Gastroesophageal sphincter (tissue), 4 donors: Measurements from ENCODE around the gene B9D2. TPM values are rescaled to one million over a fixed set of nuclear protein-coding genes. Genes with fewer than 3 reads are reported as not detected.
A peak's percentile ranks its signal among the peaks of the same experiment; 100 is the strongest.

ENCODE experiments used
- ATAC-seq: fragments of 150-250 bp; one replicate; pipeline ENCODE4 v1.9.1; 2016; ENCODE audit warnings: mild to moderate bottlenecking, moderate library complexity
- H3K27ac ChIP-seq, 4 donors: fragments of 200-600 bp; sonication (generic) in 3 of 4; 1 replicate in 3 of 4; 2 replicates in 1 of 4; pipeline ENCODE4 v1.5.1; 2016 to 2019
- H3K27me3 ChIP-seq: fragments of 200-600 bp; sonication (generic); one replicate; pipeline ENCODE4 v1.5.1; 2019
- H3K36me3 ChIP-seq, 2 donors: fragments of 200-600 bp; sonication (generic); one replicate each; pipeline ENCODE4 v1.5.1; 2019; ENCODE audit warnings: control low read depth in 1 of 2
- H3K4me1 ChIP-seq, 3 donors: fragments of 200-600 bp; sonication (generic); 1 replicate in 2 of 3; 2 replicates in 1 of 3; pipeline ENCODE4 v1.5.1; 2016 to 2019; ENCODE audit warnings: control low read depth in 2 of 3
- H3K4me3 ChIP-seq, 2 donors: fragments of 200-600 bp; sonication (generic); one replicate each; pipeline ENCODE4 v1.5.1; 2019; ENCODE audit warnings: mild to moderate bottlenecking in 1 of 2, moderate library complexity in 1 of 2
- H3K9me3 ChIP-seq, 3 donors: fragments of 200-600 bp; sonication (generic); one replicate each; pipeline ENCODE4 v1.5.1; 2017 to 2019; ENCODE audit warnings: control low read depth in 2 of 3
- EP300 ChIP-seq: sonication (generic); formaldehyde crosslinking; IDR thresholded peaks from one replicate; pipeline ENCODE4 v1.6.1; 2017; ENCODE audit warnings: antibody characterized with exemption, mild to moderate bottlenecking
- POLR2A ChIP-seq, 2 donors: fragments of 450-650 bp; IDR thresholded peaks; one replicate each; pipeline ENCODE4 v1.6.1; 2017; ENCODE audit warnings: antibody characterized with exemption in 2 of 2, mild to moderate bottlenecking in 2 of 2, moderate library complexity in 1 of 2
- POLR2AphosphoS5 ChIP-seq: sonication (generic); formaldehyde crosslinking; IDR thresholded peaks from one replicate; pipeline ENCODE4 v1.6.1; 2017; ENCODE audit warnings: antibody characterized with exemption
- WGBS, 2 donors: methylation state at CpG; one replicate each; pipeline ENCODE4 v1.1.5; 2018; ENCODE audit warnings: low coverage in 1 of 2; 5-methylcytosine and 5-hydroxymethylcytosine counted together
- total RNA-seq, 4 donors: library from RNA; depleted of rRNA; stranded (reverse); fragments of >200 nt; gene quantifications; one replicate each; pipeline ENCODE4 v1.1.0, GENCODE V29; 2016
- TF ChIP-seq, protein P1 (sequence below), 4 experiments: fragments of 200-600 bp in 2 of 4; fragments of 450-650 bp in 2 of 4; sonication (generic) in 1 of 4; IDR thresholded peaks; one replicate each; pipeline ENCODE4 v1.5.1; 2017 to 2019; ENCODE audit warnings: antibody characterized with exemption in 4 of 4, mild to moderate bottlenecking in 2 of 4, moderate library complexity in 2 of 4

Gene B9D2
- total RNA-seq, 4 donors from 2014 or later = 5.2 to 10.1 (median 6.7) TPM

DNA sequence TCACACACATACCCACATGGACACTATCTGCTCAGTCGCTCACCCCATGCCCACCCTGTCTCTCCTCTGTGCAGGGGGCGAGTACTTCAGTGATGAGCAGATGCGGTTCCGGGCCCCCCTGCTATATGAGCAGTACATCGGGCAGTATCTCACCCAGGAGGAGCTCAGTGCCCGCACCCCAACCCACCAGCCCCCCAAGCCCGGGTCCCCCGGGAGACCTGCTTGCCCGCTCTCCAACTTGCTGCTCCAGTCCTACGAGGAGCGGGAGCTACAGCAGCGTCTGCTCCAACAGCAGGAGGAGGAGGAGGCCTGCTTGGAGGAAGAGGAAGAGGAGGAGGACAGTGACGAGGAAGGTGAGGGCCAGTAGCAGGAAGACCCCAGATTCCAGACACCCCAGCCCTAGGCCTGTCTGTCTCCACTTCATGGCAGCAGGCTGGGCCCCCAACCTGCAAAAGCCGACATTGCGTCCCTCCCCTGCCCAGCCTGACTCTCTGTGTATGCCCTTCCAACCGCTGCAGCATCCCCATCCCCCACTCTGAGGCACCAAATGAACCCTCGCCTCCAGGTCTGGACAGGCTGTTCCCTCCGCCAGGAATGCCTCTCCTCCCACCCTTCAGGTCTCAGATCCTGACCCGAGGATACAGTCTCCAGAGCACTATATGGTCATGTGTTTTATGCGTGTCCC lies 44.3 kb downstream of the B9D2 start:
- no peak for ATAC-seq
- Histone ChIP-seq H3K4me3 (no peak overlapping the region), H3K36me3 (peaks cover 0 to 77% of the 10 kb centered on the region in 2 donors), H3K4me1 (peaks cover 0 to 36% (median 29%) of the 10 kb centered on the region in 3 donors), H3K9me3 (no peaks in the 10 kb centered on the region), H3K27me3 (no peaks in the 10 kb centered on the region), H3K27ac (no peak overlapping the region)
- 76 to 82% methylated on average over 2 to 5 of the region's 20 CpGs for WGBS, 2 donors
- TF ChIP-seq POLR2AphosphoS5 (no peak), POLR2A (IDR thresholded peaks at IDR 0.05) (no peak), EP300 (no peak)
- TF ChIP-seq, protein P1, sequence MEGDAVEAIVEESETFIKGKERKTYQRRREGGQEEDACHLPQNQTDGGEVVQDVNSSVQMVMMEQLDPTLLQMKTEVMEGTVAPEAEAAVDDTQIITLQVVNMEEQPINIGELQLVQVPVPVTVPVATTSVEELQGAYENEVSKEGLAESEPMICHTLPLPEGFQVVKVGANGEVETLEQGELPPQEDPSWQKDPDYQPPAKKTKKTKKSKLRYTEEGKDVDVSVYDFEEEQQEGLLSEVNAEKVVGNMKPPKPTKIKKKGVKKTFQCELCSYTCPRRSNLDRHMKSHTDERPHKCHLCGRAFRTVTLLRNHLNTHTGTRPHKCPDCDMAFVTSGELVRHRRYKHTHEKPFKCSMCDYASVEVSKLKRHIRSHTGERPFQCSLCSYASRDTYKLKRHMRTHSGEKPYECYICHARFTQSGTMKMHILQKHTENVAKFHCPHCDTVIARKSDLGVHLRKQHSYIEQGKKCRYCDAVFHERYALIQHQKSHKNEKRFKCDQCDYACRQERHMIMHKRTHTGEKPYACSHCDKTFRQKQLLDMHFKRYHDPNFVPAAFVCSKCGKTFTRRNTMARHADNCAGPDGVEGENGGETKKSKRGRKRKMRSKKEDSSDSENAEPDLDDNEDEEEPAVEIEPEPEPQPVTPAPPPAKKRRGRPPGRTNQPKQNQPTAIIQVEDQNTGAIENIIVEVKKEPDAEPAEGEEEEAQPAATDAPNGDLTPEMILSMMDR (IDR thresholded peaks at IDR 0.05) = no peak

DNA sequence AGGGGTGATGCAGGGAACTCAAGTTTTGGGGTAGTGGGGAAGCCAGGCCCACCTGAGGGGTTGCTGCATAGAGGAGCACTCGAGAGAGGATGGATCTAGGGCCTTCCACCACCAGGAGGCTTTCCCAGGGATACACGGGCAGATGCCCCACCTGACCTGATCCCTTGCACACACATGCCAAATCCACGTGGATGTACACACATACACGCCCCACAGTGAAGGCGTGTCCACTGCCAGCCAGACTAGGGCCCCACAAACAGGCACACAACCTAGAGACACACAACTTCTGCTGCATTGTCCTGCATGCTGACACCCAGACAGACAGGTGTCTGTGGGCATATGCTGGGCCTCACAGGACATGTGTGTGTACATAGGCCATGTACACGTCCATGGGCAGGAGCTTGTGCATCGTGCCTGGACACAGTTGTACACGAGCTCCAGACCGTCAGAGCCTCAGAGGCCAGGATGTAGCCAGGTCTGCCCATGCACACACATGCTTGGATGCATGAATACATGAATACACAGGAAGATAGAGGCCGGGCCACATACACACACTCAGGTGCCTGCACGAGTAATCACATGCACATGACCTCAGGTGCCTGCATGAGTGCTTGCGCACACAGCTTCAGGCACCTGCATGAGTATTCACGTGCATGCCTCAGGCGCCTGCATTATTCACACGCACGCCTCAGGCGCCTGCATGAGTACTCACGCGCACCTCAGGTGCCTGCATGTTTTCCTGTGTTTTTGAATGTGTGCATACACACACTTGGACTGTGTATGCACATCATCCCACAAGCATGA lies 45.1 kb downstream of the B9D2 start:
- peaks cover 0 to 84% of the 10 kb centered on the region in 2 donors for H3K36me3 ChIP-seq
- no peak for TF ChIP-seq POLR2A (IDR thresholded peaks at IDR 0.05)
- 48 to 86% methylated on average over 6 to 12 of the region's 19 CpGs for WGBS, 2 donors

DNA sequence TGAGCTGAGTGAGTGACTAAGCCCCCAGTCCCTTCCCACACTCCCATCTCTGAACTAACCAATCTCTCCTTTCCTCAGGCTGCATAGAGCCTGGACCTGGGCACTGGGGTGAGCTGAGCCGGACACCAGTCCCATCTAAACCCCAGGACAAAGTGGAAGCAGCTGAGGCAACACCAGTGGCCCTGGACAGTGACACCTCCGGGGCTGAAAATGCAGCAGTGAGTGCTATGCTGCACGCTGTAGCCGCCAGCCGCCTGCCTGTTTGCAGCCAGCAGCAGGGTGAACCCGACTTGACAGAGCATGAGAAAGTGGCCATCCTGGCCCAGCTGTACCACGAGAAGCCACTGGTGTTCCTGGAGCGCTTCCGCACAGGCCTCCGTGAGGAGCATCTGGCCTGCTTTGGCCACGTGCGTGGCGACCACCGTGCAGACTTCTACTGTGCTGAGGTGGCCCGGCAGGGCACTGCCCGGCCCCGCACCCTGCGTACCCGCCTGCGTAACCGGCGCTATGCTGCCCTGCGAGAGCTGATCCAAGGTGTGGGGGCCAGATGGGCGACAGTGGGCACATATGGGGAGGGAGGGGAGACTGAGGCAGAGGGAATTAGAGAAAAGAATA lies 47.5 kb downstream of the B9D2 start:
- H3K27me3 ChIP-seq = no peaks in the 10 kb centered on the region
- 90 to 94% methylated on average over 2 to 7 of the region's 24 CpGs for WGBS, 2 donors
- no peak for TF ChIP-seq EP300
- no peak for TF ChIP-seq POLR2AphosphoS5
- no peak for TF ChIP-seq POLR2A (IDR thresholded peaks at IDR 0.05)
- TF ChIP-seq, protein P1 (IDR thresholded peaks at IDR 0.05) = no peak
- ATAC-seq = no peak
- no peak overlapping the region for H3K27ac ChIP-seq
- no peaks in the 10 kb centered on the region for H3K9me3 ChIP-seq
- H3K4me3 ChIP-seq = no peak overlapping the region
- peaks cover 0 to 27% (median 4%) of the 10 kb centered on the region in 3 donors for H3K4me1 ChIP-seq
- H3K36me3 ChIP-seq = peaks cover 0 to 98% of the 10 kb centered on the region in 2 donors

More for the DNA sequence above, 45.1 kb downstream of the B9D2 start:
- no peaks in the 10 kb centered on the region for H3K9me3 ChIP-seq
- H3K27me3 ChIP-seq = no peaks in the 10 kb centered on the region
- H3K27ac ChIP-seq = no peak overlapping the region
- H3K4me1 ChIP-seq = peaks cover 0 to 33% (median 22%) of the 10 kb centered on the region in 3 donors
- H3K4me3 ChIP-seq = no peak overlapping the region
- ATAC-seq = no peak

DNA sequence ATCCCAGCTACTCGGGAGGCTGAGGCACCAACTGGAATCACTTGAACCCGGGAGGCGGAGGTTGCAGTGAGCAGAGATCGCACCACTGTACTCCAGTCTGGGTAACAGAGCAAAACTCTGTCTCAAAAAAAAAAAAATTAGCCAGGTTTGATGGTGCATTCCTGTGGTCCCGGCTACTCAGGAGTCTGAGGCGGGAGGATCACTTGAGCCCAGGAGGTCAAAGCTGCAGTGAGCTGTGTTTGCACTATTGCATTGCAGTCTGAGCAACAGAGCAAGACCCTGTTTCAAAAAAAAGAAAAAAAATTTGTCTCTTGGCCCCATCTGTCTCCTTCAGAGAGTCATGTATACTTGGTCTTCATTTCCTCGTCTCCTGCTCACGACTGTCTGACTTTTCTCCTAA lies 52.3 kb downstream of the B9D2 start:
- no peak overlapping the region for H3K4me3 ChIP-seq
- 64 to 84% methylated on average over 4 to 7 of the region's 8 CpGs for WGBS, 2 donors
- TF ChIP-seq EP300 = no peak

DNA sequence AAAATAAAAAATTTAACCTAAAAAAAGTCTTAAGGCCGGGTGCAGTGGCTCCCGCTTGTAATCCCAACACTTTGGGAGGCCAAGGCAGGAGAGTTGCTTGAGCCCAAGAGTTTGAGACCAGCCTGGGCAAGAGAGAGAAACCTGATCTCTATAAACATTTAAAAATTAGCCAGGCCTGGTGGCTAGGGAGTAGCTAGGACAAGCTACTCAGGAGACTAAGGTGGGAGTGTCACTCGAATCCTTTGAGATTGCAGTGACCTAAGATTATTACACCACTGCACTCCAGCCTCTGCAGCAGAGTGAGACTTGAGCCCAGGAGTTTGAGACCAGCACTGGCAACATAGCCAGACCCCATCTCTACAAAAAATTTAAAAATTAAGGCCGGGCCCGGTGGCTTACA lies 52.9 kb downstream of the B9D2 start:
- ATAC-seq = no peak
- Histone ChIP-seq H3K36me3 (peaks cover 0 to 64% of the 10 kb centered on the region in 2 donors), H3K27ac (peak overlapping the region; percentile 80 to 97 (median 92)), H3K27me3 (no peaks in the 10 kb centered on the region), H3K4me3 (peak overlapping the region; percentile 76 to 82), H3K4me1 (peaks cover 2 to 63% (median 25%) of the 10 kb centered on the region in 3 donors), H3K9me3 (no peaks in the 10 kb centered on the region)
- 44 to 49% methylated on average over 5 of the region's 5 CpGs for WGBS, 2 donors
- TF ChIP-seq POLR2AphosphoS5 (no peak), EP300 (no peak), POLR2A (IDR thresholded peaks at IDR 0.05) (no peak)
- TF ChIP-seq, protein P1 (IDR thresholded peaks at IDR 0.05) = no peak

More for the DNA sequence above, 52.3 kb downstream of the B9D2 start:
- Histone ChIP-seq H3K9me3 (no peaks in the 10 kb centered on the region), H3K27me3 (no peaks in the 10 kb centered on the region), H3K36me3 (peaks cover 0 to 64% of the 10 kb centered on the region in 2 donors), H3K27ac (peak overlapping the region in 1 of 4 donors; percentile 95), H3K4me1 (peaks cover 2 to 58% (median 25%) of the 10 kb centered on the region in 3 donors)
- no peak for ATAC-seq
